GM12892 (cell line): Measurements from ENCODE around the gene TES.

Source experiments
- POLR2A ChIP-seq: IDR thresholded peaks from 2 replicates; pipeline ENCODE4 v1.6.1; 2011; ENCODE audit warnings: low read depth, low read length, control low read depth
- POLR2AphosphoS5 ChIP-seq: IDR thresholded peaks from 2 replicates; pipeline ENCODE4 v1.6.1; 2011; ENCODE audit warnings: low read depth, low read length, control low read depth
- TAF1 ChIP-seq: IDR thresholded peaks from 2 replicates; pipeline ENCODE4 v1.6.1; 2011; ENCODE audit warnings: low read depth, mild to moderate bottlenecking, control low read depth, low read length, borderline replicate concordance

DNA sequence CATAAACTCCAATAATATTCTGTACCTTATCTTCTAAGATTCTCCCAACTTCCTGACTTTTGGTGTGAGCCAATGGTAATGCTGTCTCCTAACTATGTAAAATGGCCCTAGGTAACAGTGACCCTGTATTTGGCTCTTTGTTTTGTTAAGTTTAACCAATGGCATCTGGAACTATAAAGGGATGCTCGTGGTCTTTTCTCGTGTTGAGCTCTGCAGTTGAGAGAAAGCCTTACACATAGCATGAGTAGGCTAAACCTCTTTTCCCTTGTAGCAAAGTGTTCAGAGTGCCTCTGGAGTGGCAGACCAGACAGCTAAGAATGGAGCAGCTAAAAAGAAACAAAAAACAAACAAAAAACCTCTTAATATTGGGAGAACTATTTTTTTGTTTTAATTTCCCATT lies 5.2 kb downstream of the TES start:
- TF ChIP-seq POLR2AphosphoS5, result no peak
- TF ChIP-seq TAF1, result no peak
- no peak for TF ChIP-seq POLR2A
